GM12801 (cell line): Measurements from ENCODE around the gene NKX2-8.

ENCODE experiments used
- TF ChIP-seq, protein P1 (sequence below): IDR thresholded peaks from one replicate; pipeline ENCODE4 v1.5.1; 2011; ENCODE audit warnings: control low read depth; ENCODE audit not compliant: insufficient read length; ENCODE audit errors: extremely low read depth

NKX2-8 gene

DNA sequence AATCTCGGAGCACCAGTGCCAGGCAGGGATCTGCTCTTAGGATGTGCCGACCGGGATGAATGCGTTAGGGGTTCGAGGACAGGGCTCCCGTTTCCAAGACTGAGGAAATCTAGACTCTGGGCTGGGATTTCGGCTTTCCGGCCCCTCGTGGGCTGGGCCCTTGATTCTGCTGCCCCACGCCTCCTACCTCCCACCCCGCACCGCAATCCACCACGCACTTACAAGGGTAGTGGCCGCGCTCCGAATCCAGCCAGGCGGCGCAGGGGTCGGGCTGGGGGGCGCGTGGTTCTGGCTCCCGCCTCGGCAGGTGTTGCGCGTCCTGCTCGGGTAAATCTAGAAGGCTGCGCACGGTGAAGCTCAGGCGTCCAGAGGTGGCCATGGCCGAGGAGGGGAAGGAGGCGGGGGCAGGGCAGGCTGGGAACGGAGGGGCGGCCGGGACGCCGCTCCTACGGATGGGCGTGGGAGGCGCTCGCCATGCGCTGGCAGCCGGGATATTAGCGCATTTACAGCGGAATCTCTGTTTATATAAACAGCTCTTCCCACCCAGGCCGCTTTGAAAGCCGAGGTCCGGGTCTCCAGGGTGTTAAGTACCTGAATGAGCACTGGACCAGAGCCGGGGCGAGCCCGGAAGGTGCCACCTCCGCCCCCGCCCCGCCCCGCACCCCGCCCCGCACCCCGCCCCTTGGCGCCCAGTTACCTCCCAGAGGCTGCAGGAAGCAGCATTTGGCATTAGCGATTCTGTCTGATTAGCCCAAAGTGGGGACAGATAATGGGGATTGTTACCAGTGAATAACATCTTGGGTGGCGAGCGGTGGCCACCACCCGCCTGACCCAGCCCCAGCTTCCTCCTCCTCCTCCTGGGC, at the start of gene NKX2-8:
Gene NKX2-8, minus strand, starts transcription at position 604 of the 863 bp plus-strand sequence. Its CDS starts 225 bp downstream, at position 379.
- TF ChIP-seq, protein P1, sequence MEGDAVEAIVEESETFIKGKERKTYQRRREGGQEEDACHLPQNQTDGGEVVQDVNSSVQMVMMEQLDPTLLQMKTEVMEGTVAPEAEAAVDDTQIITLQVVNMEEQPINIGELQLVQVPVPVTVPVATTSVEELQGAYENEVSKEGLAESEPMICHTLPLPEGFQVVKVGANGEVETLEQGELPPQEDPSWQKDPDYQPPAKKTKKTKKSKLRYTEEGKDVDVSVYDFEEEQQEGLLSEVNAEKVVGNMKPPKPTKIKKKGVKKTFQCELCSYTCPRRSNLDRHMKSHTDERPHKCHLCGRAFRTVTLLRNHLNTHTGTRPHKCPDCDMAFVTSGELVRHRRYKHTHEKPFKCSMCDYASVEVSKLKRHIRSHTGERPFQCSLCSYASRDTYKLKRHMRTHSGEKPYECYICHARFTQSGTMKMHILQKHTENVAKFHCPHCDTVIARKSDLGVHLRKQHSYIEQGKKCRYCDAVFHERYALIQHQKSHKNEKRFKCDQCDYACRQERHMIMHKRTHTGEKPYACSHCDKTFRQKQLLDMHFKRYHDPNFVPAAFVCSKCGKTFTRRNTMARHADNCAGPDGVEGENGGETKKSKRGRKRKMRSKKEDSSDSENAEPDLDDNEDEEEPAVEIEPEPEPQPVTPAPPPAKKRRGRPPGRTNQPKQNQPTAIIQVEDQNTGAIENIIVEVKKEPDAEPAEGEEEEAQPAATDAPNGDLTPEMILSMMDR: no peak

DNA sequence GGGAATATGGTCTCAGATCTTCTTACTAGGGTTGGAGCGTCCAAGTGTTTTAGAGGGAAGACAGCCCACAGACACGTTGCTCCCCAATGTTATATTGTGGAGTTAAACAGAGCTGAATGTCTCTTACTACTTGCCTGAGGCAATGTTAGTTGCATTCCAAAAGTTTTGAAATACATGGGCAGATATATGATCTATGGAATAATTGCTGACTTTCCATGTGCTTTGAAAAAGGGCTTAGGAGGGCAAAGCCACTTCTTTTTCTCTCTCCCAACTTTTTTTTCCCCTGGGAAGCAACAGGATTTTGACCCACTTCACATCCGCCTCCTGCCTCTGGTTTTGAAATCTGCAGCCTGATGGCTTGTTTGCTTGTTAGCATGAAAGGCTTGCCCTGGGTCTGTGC, 45.6 kb upstream of the NKX2-8 start:
- TF ChIP-seq, protein P1: no peak

DNA sequence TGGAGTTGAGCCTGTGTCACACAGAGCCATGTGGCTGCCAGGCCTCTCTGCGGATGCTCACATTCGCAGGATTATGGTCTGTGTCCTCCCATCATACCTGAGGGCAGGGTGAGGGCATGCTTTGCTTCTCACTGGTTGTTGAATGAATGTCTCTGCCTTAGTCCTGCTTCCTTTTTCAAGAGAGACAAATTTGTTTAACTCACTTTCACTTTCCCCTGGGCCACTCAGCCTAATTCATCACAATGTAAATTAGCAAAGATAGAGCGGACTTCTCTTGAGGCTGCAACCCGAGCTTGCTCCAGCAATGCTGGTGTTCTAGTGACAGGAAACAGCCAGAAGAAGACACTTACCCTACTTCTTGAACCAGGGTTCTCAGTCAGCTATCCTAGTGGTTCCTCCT, 43.7 kb upstream of the NKX2-8 start:
- TF ChIP-seq, protein P1: no peak

DNA sequence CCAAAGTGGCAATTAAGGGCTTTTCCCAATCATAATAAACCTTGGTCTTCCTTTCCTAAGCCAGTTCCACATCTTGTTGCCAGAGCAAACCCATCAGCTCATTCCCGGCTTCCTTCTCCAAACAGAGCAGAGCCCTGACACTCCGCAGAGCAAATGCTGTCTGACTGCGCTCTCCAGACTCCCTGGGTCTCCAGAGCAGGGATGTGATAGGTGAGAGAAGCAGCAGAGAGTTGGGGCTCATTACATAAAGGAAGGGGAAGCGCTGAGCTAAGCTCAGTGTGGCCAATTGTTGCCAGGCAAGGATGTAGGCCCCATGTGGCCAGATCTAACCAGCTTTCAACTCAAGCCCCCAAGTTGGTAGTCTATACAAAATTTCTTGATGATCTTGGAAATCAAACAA, 43.0 kb upstream of the NKX2-8 start:
- TF ChIP-seq, protein P1: no peak

DNA sequence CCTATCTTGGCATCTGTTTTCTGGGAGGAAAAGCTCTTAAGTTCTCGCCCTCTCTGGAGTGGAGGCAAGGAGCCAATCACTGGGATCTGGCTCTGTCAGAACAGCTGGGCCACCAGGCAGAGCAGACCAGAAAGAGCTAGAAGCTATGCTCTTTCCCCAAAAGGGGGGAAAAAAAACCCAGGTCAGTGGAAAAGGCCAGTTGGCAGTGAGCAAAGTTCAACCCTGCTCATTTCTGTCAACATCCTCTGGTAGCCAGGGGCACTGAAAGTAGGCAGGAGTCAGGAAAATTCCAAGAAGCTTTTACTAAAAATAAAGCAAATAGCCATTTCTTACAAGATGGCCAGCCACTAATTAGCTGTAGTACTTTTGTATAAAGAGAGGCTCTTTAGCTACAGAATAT, 42.6 kb upstream of the NKX2-8 start:
- TF ChIP-seq, protein P1: no peak

DNA sequence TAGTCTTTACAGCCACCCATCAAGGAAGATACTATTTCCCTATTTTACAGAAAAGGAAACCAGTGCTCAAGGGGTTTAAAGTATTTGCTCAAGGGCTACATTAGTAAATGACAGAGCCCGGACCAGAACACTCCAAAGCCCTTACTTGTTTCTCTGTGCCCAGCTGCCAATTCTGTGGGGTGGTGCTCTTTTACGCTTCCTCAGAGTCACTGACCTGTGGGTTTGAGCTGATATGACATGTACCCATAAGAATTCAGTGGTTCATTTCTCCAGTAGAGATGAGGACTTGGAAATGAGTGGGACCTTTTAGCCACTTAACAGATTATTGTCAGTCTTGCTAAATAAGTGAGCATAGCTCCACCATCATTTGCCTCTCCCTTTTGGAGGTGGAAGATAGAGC, 37.4 kb upstream of the NKX2-8 start:
- TF ChIP-seq, protein P1: no peak

DNA sequence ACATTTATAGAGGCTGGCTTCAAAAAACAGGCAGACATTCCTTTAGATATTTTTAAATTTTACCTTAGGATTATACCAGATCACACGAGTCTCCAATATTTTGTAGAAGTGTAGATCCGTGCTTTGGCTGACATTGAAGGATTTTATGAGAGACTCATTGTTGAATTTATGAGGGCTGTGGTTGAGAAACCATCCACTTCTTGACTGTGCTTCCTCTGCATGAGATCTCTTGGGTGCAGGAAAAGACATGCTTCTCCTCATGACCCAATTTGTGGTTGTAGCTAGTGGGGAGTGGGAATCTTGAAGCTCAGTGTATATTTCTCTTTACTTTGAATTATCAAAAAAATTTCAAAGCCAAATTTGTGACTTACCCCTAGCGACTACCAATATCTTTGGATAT, 36.7 kb upstream of the NKX2-8 start:
- TF ChIP-seq, protein P1: no peak
